DOHH2 (cell line): ENCODE data around the gene SCNN1A.

Experiments used
- EZH2phosphoT487 ChIP-seq: fragments of 200-600 bp; sonication (generic); IDR thresholded peaks from 2 replicates; pipeline ENCODE4 v1.6.1; 2017; ENCODE audit warnings: borderline replicate concordance, mild to moderate bottlenecking, antibody characterized with exemption, low read length, moderate library complexity, mixed read lengths
- TF ChIP-seq, protein P1 (sequence below): fragments of 200-600 bp; sonication (generic); IDR thresholded peaks from one replicate; pipeline ENCODE4 v1.5.1; 2014; ENCODE audit warnings: antibody characterized with exemption, mild to moderate bottlenecking, low read depth, low read length; ENCODE audit not compliant: poor library complexity, severe bottlenecking

GRCh38 chr12:6416596-6416995, 41.2 kb upstream of the SCNN1A start:
- TF ChIP-seq, protein P1, sequence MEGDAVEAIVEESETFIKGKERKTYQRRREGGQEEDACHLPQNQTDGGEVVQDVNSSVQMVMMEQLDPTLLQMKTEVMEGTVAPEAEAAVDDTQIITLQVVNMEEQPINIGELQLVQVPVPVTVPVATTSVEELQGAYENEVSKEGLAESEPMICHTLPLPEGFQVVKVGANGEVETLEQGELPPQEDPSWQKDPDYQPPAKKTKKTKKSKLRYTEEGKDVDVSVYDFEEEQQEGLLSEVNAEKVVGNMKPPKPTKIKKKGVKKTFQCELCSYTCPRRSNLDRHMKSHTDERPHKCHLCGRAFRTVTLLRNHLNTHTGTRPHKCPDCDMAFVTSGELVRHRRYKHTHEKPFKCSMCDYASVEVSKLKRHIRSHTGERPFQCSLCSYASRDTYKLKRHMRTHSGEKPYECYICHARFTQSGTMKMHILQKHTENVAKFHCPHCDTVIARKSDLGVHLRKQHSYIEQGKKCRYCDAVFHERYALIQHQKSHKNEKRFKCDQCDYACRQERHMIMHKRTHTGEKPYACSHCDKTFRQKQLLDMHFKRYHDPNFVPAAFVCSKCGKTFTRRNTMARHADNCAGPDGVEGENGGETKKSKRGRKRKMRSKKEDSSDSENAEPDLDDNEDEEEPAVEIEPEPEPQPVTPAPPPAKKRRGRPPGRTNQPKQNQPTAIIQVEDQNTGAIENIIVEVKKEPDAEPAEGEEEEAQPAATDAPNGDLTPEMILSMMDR = no peak
- TF ChIP-seq EZH2phosphoT487 = no peak
